Activated CD4-positive, alpha-beta T cell treated with anti-CD3 and anti-CD28 coated beads, Interleukin-2, amount 10 ng/mL, durations not matched to agents 7 days and 5 days (primary cell): Measurements from ENCODE around the gene DIABLO. TPM values are rescaled to one million over a fixed set of nuclear protein-coding genes. Genes with fewer than 3 reads are reported as not detected.

Source experiments
- CTCF ChIA-PET: fragments of 350-600 bp; sonication (Branson Sonifier 250); formaldehyde crosslinking; loops from one replicate; lab custom pipeline; 2021; ENCODE audit warnings: antibody characterized with exemption; lab: Charles Lee
- POLR2A ChIA-PET: fragments of 350-600 bp; sonication (Branson Sonifier 250); formaldehyde crosslinking; loops from one replicate; lab custom pipeline; 2021; ENCODE audit warnings: antibody characterized with exemption; lab: Charles Lee
- DNase-seq: peaks from one replicate; pipeline ENCODE4 v3.0.0-alpha.2; 2020
- H3K27ac Mint-ChIP-seq: one replicate; pipeline ENCODE4 v1.8.0; 2021; ENCODE audit warnings: mild to moderate bottlenecking, moderate library complexity, mixed read lengths
- H3K27me3 Mint-ChIP-seq: one replicate; pipeline ENCODE4 v1.8.0; 2021; ENCODE audit warnings: mixed read lengths
- H3K36me3 Mint-ChIP-seq: one replicate; pipeline ENCODE4 v1.8.0; 2021; ENCODE audit warnings: low read depth, mixed read lengths
- H3K4me1 Mint-ChIP-seq: one replicate; pipeline ENCODE4 v1.8.0; 2021; ENCODE audit warnings: mixed read lengths
- H3K4me3 Mint-ChIP-seq: one replicate; pipeline ENCODE4 v1.8.0; 2021; ENCODE audit warnings: mild to moderate bottlenecking, moderate library complexity, mixed read lengths
- H3K9me3 Mint-ChIP-seq: one replicate; pipeline ENCODE4 v1.8.0; 2021; ENCODE audit warnings: mixed read lengths
- total RNA-seq, 2 experiments: library from RNA; stranded (reverse); gene quantifications; one replicate each; pipeline ENCODE4 v1.2.3, GENCODE V29; 2021

The DIABLO gene
- total RNA-seq, 2 experiments from 2014 or later, result 36.1 to 37.7 TPM

- peaks cover 45% of the 10 kb centered on the region for H3K27me3 Mint-ChIP-seq
- POLR2A ChIA-PET, result no interaction called here
Observed at GRCh38 chr12:122200541-122201175, 25.2 kb downstream of the DIABLO start.

GRCh38 chr12:122199484-122200355 is 26.1 kb downstream of the DIABLO start:
- ChIA-PET POLR2A (no interaction called here), CTCF (interaction anchor here (0.6 kb wide), 1 partner anchor 172 kb away, joined by 3 read pairs; no protein-coding TSS in a partner anchor)
- Mint-ChIP-seq H3K9me3 (no peaks in the 10 kb centered on the region), H3K4me1 (peaks cover 9% of the 10 kb centered on the region), H3K36me3 (no peaks in the 10 kb centered on the region), H3K27ac (no peak overlapping the region), H3K27me3 (peaks cover 44% of the 10 kb centered on the region), H3K4me3 (no peak overlapping the region)
- DNase-seq, result no peak

More at GRCh38 chr12:122200541-122201175, 25.2 kb downstream of the DIABLO start:
- Mint-ChIP-seq H3K36me3 (no peaks in the 10 kb centered on the region), H3K4me3 (no peak overlapping the region), H3K9me3 (no peaks in the 10 kb centered on the region), H3K27ac (no peak overlapping the region), H3K4me1 (peaks cover 13% of the 10 kb centered on the region)
- DNase-seq, result no peak
- CTCF ChIA-PET, result no interaction called here

GRCh38 chr12:122197612-122197966 is 28.3 kb downstream of the DIABLO start:
- DNase-seq, result no peak
- Mint-ChIP-seq H3K36me3 (no peaks in the 10 kb centered on the region), H3K27ac (peak overlapping the region; percentile 32), H3K4me3 (no peak overlapping the region), H3K27me3 (peaks cover 37% of the 10 kb centered on the region), H3K4me1 (peaks cover 3% of the 10 kb centered on the region), H3K9me3 (no peaks in the 10 kb centered on the region)
- POLR2A ChIA-PET, result no interaction called here
- CTCF ChIA-PET, result no interaction called here

GRCh38 chr12:122195405-122195804 is 30.4 kb downstream of the DIABLO start:
- DNase-seq, result no peak
- Mint-ChIP-seq H3K27me3 (peaks cover 31% of the 10 kb centered on the region), H3K27ac (no peak overlapping the region), H3K9me3 (no peaks in the 10 kb centered on the region), H3K4me3 (no peak overlapping the region), H3K36me3 (no peaks in the 10 kb centered on the region), H3K4me1 (no peaks in the 10 kb centered on the region)
- CTCF ChIA-PET, result interaction anchor here (0.8 kb wide), 1 partner anchor 141 kb away, joined by 3 read pairs; no protein-coding TSS in a partner anchor
- POLR2A ChIA-PET, result no interaction called here

- peaks cover 28% of the 10 kb centered on the region for H3K27me3 Mint-ChIP-seq
- ChIA-PET CTCF (interaction anchor here (1.4 to 2.2 kb wide), 2 partner anchors 8 to 12 kb away, joined by 4 to 6 read pairs; partner anchors contain the start of genes B3GNT4 and LRRC43), POLR2A (no interaction called here)
- H3K4me3 Mint-ChIP-seq, result no peak overlapping the region
- H3K36me3 Mint-ChIP-seq, result no peaks in the 10 kb centered on the region
- H3K9me3 Mint-ChIP-seq, result no peaks in the 10 kb centered on the region
- no peak overlapping the region for H3K27ac Mint-ChIP-seq
- H3K4me1 Mint-ChIP-seq, result no peaks in the 10 kb centered on the region
- no peak for DNase-seq
Observed at GRCh38 chr12:122194804-122195203, 31.0 kb downstream of the DIABLO start.

- no peak for DNase-seq
- CTCF ChIA-PET, result interaction anchor here (2.2 to 3.1 kb wide), 2 partner anchors 9 to 138 kb away, joined by 6 to 13 read pairs; partner anchors contain the start of gene LRRC43
- Mint-ChIP-seq H3K9me3 (no peaks in the 10 kb centered on the region), H3K4me1 (no peaks in the 10 kb centered on the region), H3K36me3 (no peaks in the 10 kb centered on the region), H3K4me3 (no peak overlapping the region), H3K27ac (no peak overlapping the region), H3K27me3 (peaks cover 18% of the 10 kb centered on the region)
- POLR2A ChIA-PET, result no interaction called here
Observed at GRCh38 chr12:122192441-122192840, 33.4 kb downstream of the DIABLO start.

GRCh38 chr12:122190842-122191668 is 34.8 kb downstream of the DIABLO start:
- Mint-ChIP-seq H3K27me3 (peaks cover 13% of the 10 kb centered on the region), H3K4me3 (no peak overlapping the region), H3K4me1 (no peaks in the 10 kb centered on the region), H3K9me3 (no peaks in the 10 kb centered on the region), H3K27ac (no peak overlapping the region), H3K36me3 (no peaks in the 10 kb centered on the region)
- POLR2A ChIA-PET, result no interaction called here
- CTCF ChIA-PET, result interaction anchor here (0.5 to 3.1 kb wide), 16 partner anchors 9 to 397 kb away, joined by 3 to 13 read pairs (median 3); partner anchors contain the start of genes LRRC43 and RHOF
- peak; percentile 79 for DNase-seq

- ChIA-PET POLR2A (no interaction called here), CTCF (interaction anchor here (0.7 to 3.1 kb wide), 8 partner anchors 7 to 396 kb away, joined by 3 to 13 read pairs (median 6); partner anchors contain the start of genes LRRC43 and RHOF)
- DNase-seq, result no peak
- Mint-ChIP-seq H3K27ac (no peak overlapping the region), H3K4me1 (peaks cover under 1% of the 10 kb centered on the region), H3K27me3 (peaks cover 7% of the 10 kb centered on the region), H3K36me3 (no peaks in the 10 kb centered on the region), H3K9me3 (no peaks in the 10 kb centered on the region), H3K4me3 (no peak overlapping the region)
Observed at GRCh38 chr12:122189626-122190475, 36.0 kb downstream of the DIABLO start.

- ChIA-PET POLR2A (no interaction called here), CTCF (interaction anchor here (0.6 kb wide), 1 partner anchor 384 kb away, joined by 3 read pairs; the partner anchor contains the start of gene SETD1B)
- DNase-seq, result no peak
- Mint-ChIP-seq H3K9me3 (no peaks in the 10 kb centered on the region), H3K27me3 (peaks cover 4% of the 10 kb centered on the region), H3K27ac (no peak overlapping the region), H3K4me1 (peaks cover 12% of the 10 kb centered on the region), H3K4me3 (no peak overlapping the region), H3K36me3 (no peaks in the 10 kb centered on the region)
Observed at GRCh38 chr12:122187466-122187865, 38.4 kb downstream of the DIABLO start.

GRCh38 chr12:122185494-122186082 is 40.3 kb downstream of the DIABLO start:
- no peak for DNase-seq
- POLR2A ChIA-PET, result no interaction called here
- H3K4me3 Mint-ChIP-seq, result no peak overlapping the region
- H3K27ac Mint-ChIP-seq, result no peak overlapping the region
- peaks cover 12% of the 10 kb centered on the region for H3K4me1 Mint-ChIP-seq
- CTCF ChIA-PET, result no interaction called here
- no peaks in the 10 kb centered on the region for H3K36me3 Mint-ChIP-seq
- H3K9me3 Mint-ChIP-seq, result no peaks in the 10 kb centered on the region
- peaks cover 9% of the 10 kb centered on the region for H3K27me3 Mint-ChIP-seq

GRCh38 chr12:122185079-122185478 is 40.8 kb downstream of the DIABLO start:
- DNase-seq, result no peak
- Mint-ChIP-seq H3K36me3 (no peaks in the 10 kb centered on the region), H3K4me3 (no peak overlapping the region), H3K9me3 (no peaks in the 10 kb centered on the region), H3K27ac (no peak overlapping the region), H3K27me3 (peaks cover 9% of the 10 kb centered on the region), H3K4me1 (peaks cover 12% of the 10 kb centered on the region)
- ChIA-PET CTCF (no interaction called here), POLR2A (no interaction called here)
